Activated CD8-positive, alpha-beta T cell treated with anti-CD3 and anti-CD28 coated beads, Interleukin-2, amount 10 ng/mL, durations not matched to agents 7 days and 5 days (primary cell): ENCODE data around the gene TM9SF2. TPM values are rescaled to one million over a fixed set of nuclear protein-coding genes. Genes with fewer than 3 reads are reported as not detected.
"Not testable (repeated sequence)": the region's sequence is repeated elsewhere in the genome, so short reads cannot be mapped to it uniquely, and the experiment has no call there.

ENCODE experiments used
- ATAC-seq: fragments of 150-1000 bp; cut with Tn5 transposase; one replicate; pipeline ENCODE4 v1.10.0; 2021; ENCODE audit warnings: moderate library complexity
- CTCF ChIA-PET: fragments of 350-600 bp; sonication (Branson Sonifier 250); formaldehyde crosslinking; loops from one replicate; lab custom pipeline; 2021; ENCODE audit warnings: antibody characterized with exemption; lab: Charles Lee
- POLR2A ChIA-PET: fragments of 350-600 bp; sonication (Branson Sonifier 250); formaldehyde crosslinking; loops from one replicate; lab custom pipeline; 2021; ENCODE audit warnings: antibody characterized with exemption; lab: Charles Lee
- DNase-seq: peaks from one replicate; pipeline ENCODE4 v3.0.0-alpha.2; 2020
- H3K27ac Mint-ChIP-seq: one replicate; pipeline ENCODE4 v1.8.0; 2021; ENCODE audit warnings: mild to moderate bottlenecking, mixed read lengths
- H3K27me3 Mint-ChIP-seq: one replicate; pipeline ENCODE4 v1.8.0; 2021; ENCODE audit warnings: low read depth, mixed read lengths
- H3K36me3 Mint-ChIP-seq: one replicate; pipeline ENCODE4 v1.8.0; 2021; ENCODE audit warnings: low read depth, mixed read lengths
- H3K4me1 Mint-ChIP-seq: one replicate; pipeline ENCODE4 v1.8.0; 2021; ENCODE audit warnings: low read depth, mixed read lengths
- H3K4me3 Mint-ChIP-seq: one replicate; pipeline ENCODE4 v1.8.0; 2021; ENCODE audit warnings: mild to moderate bottlenecking, mixed read lengths
- H3K9me3 Mint-ChIP-seq: one replicate; pipeline ENCODE4 v1.8.0; 2022; ENCODE audit warnings: mixed read lengths; ENCODE audit not compliant: insufficient read depth
- total RNA-seq, 2 experiments: library from RNA; stranded (reverse); gene quantifications; one replicate each; pipeline ENCODE4 v1.2.3, GENCODE V29; 2021

Gene TM9SF2
- total RNA-seq, 2 experiments from 2014 or later, result 64.4 to 64.5 TPM

- ChIA-PET CTCF (interaction anchor here (1.5 to 1.6 kb wide), 2 partner anchors 29 to 116 kb away, joined by 3 to 5 read pairs; no protein-coding TSS in a partner anchor), POLR2A (interaction anchor here (1.3 kb wide), 1 partner anchor 12 kb away, joined by 4 read pairs; no protein-coding TSS in a partner anchor)
- H3K27me3 Mint-ChIP-seq, result no peaks in the 10 kb centered on the region
- H3K36me3 Mint-ChIP-seq, result peaks cover 68% of the 10 kb centered on the region
- H3K9me3 Mint-ChIP-seq, result no peaks in the 10 kb centered on the region
- ATAC-seq (no peak), DNase-seq (no peak)
- H3K27ac Mint-ChIP-seq, result no peak overlapping the region
- H3K4me1 Mint-ChIP-seq, result no peaks in the 10 kb centered on the region
- H3K4me3 Mint-ChIP-seq, result no peak overlapping the region
Measured at GRCh38 chr13:99558570-99559180, 57.4 kb downstream of the TM9SF2 start.

GRCh38 chr13:99559560-99559959, 58.3 kb downstream of the TM9SF2 start:
- no peak for DNase-seq
- ChIA-PET POLR2A (interaction anchor here (1.3 kb wide), 1 partner anchor 12 kb away, joined by 4 read pairs; no protein-coding TSS in a partner anchor), CTCF (no interaction called here)
- no peaks in the 10 kb centered on the region for H3K27me3 Mint-ChIP-seq
- H3K4me1 Mint-ChIP-seq, result no peaks in the 10 kb centered on the region
- ATAC-seq, result no peak
- H3K4me3 Mint-ChIP-seq, result no peak overlapping the region
- H3K9me3 Mint-ChIP-seq, result no peaks in the 10 kb centered on the region
- H3K27ac Mint-ChIP-seq, result no peak overlapping the region
- peaks cover 66% of the 10 kb centered on the region for H3K36me3 Mint-ChIP-seq

- no peak overlapping the region for H3K27ac Mint-ChIP-seq
- no peak overlapping the region for H3K4me3 Mint-ChIP-seq
- POLR2A ChIA-PET, result no interaction called here
- H3K4me1 Mint-ChIP-seq, result peaks cover 6% of the 10 kb centered on the region
- H3K36me3 Mint-ChIP-seq, result peaks cover 57% of the 10 kb centered on the region
- CTCF ChIA-PET, result no interaction called here
- no peaks in the 10 kb centered on the region for H3K9me3 Mint-ChIP-seq
- ATAC-seq, result no peak
- no peaks in the 10 kb centered on the region for H3K27me3 Mint-ChIP-seq
- DNase-seq, result no peak
Measured at GRCh38 chr13:99563404-99563803, 62.1 kb downstream of the TM9SF2 start.

- no peaks in the 10 kb centered on the region for H3K27me3 Mint-ChIP-seq
- no peak overlapping the region for H3K27ac Mint-ChIP-seq
- no peak for ATAC-seq
- no peaks in the 10 kb centered on the region for H3K9me3 Mint-ChIP-seq
- CTCF ChIA-PET, result interaction anchor here (0.8 to 1.6 kb wide), 2 partner anchors 15 to 42 kb away, joined by 3 to 4 read pairs; partner anchors contain the start of gene CLYBL
- H3K4me1 Mint-ChIP-seq, result peaks cover 6% of the 10 kb centered on the region
- POLR2A ChIA-PET, result no interaction called here
- H3K36me3 Mint-ChIP-seq, result peaks cover 49% of the 10 kb centered on the region
- DNase-seq, result no peak
- H3K4me3 Mint-ChIP-seq, result no peak overlapping the region
Measured at GRCh38 chr13:99564386-99564785, 63.1 kb downstream of the TM9SF2 start.

- Mint-ChIP-seq H3K4me1 (peaks cover 6% of the 10 kb centered on the region), H3K4me3 (peak overlapping the region; percentile 30), H3K27ac (no peak overlapping the region), H3K9me3 (no peaks in the 10 kb centered on the region), H3K27me3 (no peaks in the 10 kb centered on the region), H3K36me3 (peaks cover 46% of the 10 kb centered on the region)
- ChIA-PET POLR2A (no interaction called here), CTCF (interaction anchor here (1.6 kb wide), 1 partner anchor 14 kb away, joined by 4 read pairs; no protein-coding TSS in a partner anchor)
- ATAC-seq (no peak), DNase-seq (no peak)
Measured at GRCh38 chr13:99565478-99566124, 64.3 kb downstream of the TM9SF2 start.

GRCh38 chr13:99566125-99567083, 65.1 kb downstream of the TM9SF2 start:
- Mint-ChIP-seq H3K4me3 (peak overlapping the region; percentile 30), H3K36me3 (peaks cover 38% of the 10 kb centered on the region), H3K27ac (no peak overlapping the region), H3K9me3 (no peaks in the 10 kb centered on the region), H3K4me1 (peaks cover 6% of the 10 kb centered on the region), H3K27me3 (no peaks in the 10 kb centered on the region)
- ATAC-seq, result peak; percentile 19
- POLR2A ChIA-PET, result no interaction called here
- no peak for DNase-seq
- CTCF ChIA-PET, result interaction anchor here (1.6 kb wide), 1 partner anchor 13 kb away, joined by 4 read pairs; no protein-coding TSS in a partner anchor

GRCh38 chr13:99568901-99569300, 67.6 kb downstream of the TM9SF2 start:
- H3K4me1 Mint-ChIP-seq, H3K27me3 Mint-ChIP-seq, ATAC-seq, DNase-seq, H3K4me3 Mint-ChIP-seq, POLR2A ChIA-PET, H3K27ac Mint-ChIP-seq, H3K9me3 Mint-ChIP-seq, CTCF ChIA-PET: not testable (repeated sequence)
- peaks cover 25% of the 10 kb centered on the region for H3K36me3 Mint-ChIP-seq

GRCh38 chr13:99572131-99572530, 70.9 kb downstream of the TM9SF2 start:
- DNase-seq, result no peak
- ChIA-PET CTCF (interaction anchor here (1.0 kb wide), 1 partner anchor 55 kb away, joined by 3 read pairs; no protein-coding TSS in a partner anchor), POLR2A (no interaction called here)
- H3K27me3 Mint-ChIP-seq, result no peaks in the 10 kb centered on the region
- H3K4me3 Mint-ChIP-seq, result no peak overlapping the region
- peaks cover 4% of the 10 kb centered on the region for H3K36me3 Mint-ChIP-seq
- no peak overlapping the region for H3K27ac Mint-ChIP-seq
- peaks cover 4% of the 10 kb centered on the region for H3K4me1 Mint-ChIP-seq
- no peaks in the 10 kb centered on the region for H3K9me3 Mint-ChIP-seq
- ATAC-seq, result no peak

GRCh38 chr13:99572921-99573320, 71.6 kb downstream of the TM9SF2 start:
- Mint-ChIP-seq H3K4me1 (peaks cover 4% of the 10 kb centered on the region), H3K27me3 (no peaks in the 10 kb centered on the region), H3K27ac (no peak overlapping the region), H3K36me3 (peaks cover 4% of the 10 kb centered on the region), H3K4me3 (no peak overlapping the region), H3K9me3 (no peaks in the 10 kb centered on the region)
- ATAC-seq (no peak), DNase-seq (no peak)
- ChIA-PET POLR2A (no interaction called here), CTCF (interaction anchor here (1.0 kb wide), 1 partner anchor 55 kb away, joined by 3 read pairs; no protein-coding TSS in a partner anchor)

- ChIA-PET CTCF (no interaction called here), POLR2A (no interaction called here)
- Mint-ChIP-seq H3K4me1 (peaks cover 6% of the 10 kb centered on the region), H3K9me3 (no peaks in the 10 kb centered on the region), H3K36me3 (no peaks in the 10 kb centered on the region), H3K4me3 (no peak overlapping the region), H3K27ac (no peak overlapping the region), H3K27me3 (no peaks in the 10 kb centered on the region)
- ATAC-seq (no peak), DNase-seq (no peak)
Measured at GRCh38 chr13:99575376-99576120, 74.3 kb downstream of the TM9SF2 start.
